ENCODE results near the gene ABCA2.

Gene ABCA2

DNA sequence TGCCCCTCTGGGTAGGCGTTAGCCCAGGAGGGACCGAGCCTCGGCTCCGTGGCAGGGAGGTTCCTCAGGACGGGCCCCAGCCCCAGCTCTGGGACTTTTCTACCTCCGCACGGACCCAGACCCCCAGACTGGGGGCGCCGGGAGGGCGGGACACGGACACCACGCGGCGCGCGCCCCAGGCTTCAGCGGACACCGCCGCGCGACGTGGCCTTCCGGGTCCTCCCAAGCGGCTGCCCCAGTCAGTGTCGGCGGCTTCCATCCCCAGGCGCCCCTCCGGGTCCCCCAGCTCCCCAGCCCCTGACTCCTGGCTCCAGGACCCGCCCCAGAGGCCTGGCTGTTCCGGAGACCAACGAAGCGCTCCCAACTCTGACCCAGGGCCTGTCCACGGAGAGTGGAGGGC, 42.2 kb downstream of the ABCA2 start:
- TF ChIP-seq CTCF (IDR thresholded peaks at IDR 0.05; ENCODE audit: low read depth, low read length, missing control alignments), result no peak

GRCh38 chr9:136985027-136985602, 42.9 kb downstream of the ABCA2 start:
- no peak overlapping the region for H3K4me3 ChIP-seq (ENCODE audit: low read depth, low read length)
- no peak for DNase-seq (ENCODE audit: low read depth)
- in situ Hi-C loops (cut with HindIII; ENCODE audit: low sequenced_read_pairs), result no loop called here
- TF ChIP-seq CTCF (IDR thresholded peaks at IDR 0.05; ENCODE audit: low read depth, low read length, missing control alignments), result no peak

More for the DNA sequence above, 42.2 kb downstream of the ABCA2 start:
- in situ Hi-C loops (cut with HindIII; ENCODE audit: low sequenced_read_pairs), result no loop called here
- no peak for DNase-seq (ENCODE audit: low read depth)
- H3K4me3 ChIP-seq (ENCODE audit: low read depth, low read length), result no peak overlapping the region

DNA sequence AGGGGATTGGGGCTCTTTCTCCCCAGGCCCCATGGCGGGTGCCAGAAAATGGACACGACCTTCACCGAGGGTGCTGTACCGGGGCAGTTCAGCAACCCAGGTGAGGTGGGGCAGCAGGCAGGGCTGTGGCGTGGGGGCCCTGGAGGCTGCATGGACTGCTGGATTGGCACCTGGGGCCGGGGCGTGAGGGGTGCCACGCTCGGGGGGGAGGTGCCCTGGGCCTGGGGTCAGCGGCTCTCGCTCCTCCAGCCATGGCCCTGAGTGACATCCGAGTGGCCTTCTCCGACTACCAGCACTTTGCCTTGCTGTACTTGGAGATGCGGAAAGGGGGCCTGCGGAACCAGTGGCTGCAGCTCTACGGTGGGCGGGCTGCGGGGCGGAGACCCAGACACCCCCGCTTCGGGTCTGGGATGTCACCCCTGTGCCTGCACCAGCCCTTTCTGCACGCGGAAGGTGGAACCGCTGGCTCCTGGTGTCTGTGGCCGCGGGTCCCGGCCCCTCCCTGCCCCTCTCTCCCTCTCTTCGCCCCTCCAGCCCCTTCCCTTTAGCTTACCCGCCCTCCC, 43.5 kb downstream of the ABCA2 start:
- no peak for TF ChIP-seq CTCF (IDR thresholded peaks at IDR 0.05; ENCODE audit: low read depth, low read length, missing control alignments)
- no peak overlapping the region for H3K4me3 ChIP-seq (ENCODE audit: low read depth, low read length)
- DNase-seq (ENCODE audit: low read depth), result no peak
- in situ Hi-C loops (cut with HindIII; ENCODE audit: low sequenced_read_pairs), result no loop called here

GRCh38 chr9:136983656-136984314, 44.3 kb downstream of the ABCA2 start:
- in situ Hi-C loops (cut with HindIII; ENCODE audit: low sequenced_read_pairs), result no loop called here
- no peak for DNase-seq (ENCODE audit: low read depth)
- H3K4me3 ChIP-seq (ENCODE audit: low read depth, low read length), result no peak overlapping the region
- no peak for TF ChIP-seq CTCF (IDR thresholded peaks at IDR 0.05; ENCODE audit: low read depth, low read length, missing control alignments)

GRCh38 chr9:136983167-136983566, 44.9 kb downstream of the ABCA2 start:
- no peak for TF ChIP-seq CTCF (IDR thresholded peaks at IDR 0.05; ENCODE audit: low read depth, low read length, missing control alignments)
- in situ Hi-C loops (cut with HindIII; ENCODE audit: low sequenced_read_pairs), result no loop called here
- no peak overlapping the region for H3K4me3 ChIP-seq (ENCODE audit: low read depth, low read length)
- DNase-seq (ENCODE audit: low read depth), result no peak

- no peak for TF ChIP-seq CTCF (IDR thresholded peaks at IDR 0.05; ENCODE audit: low read depth, low read length, missing control alignments)
- H3K4me3 ChIP-seq (ENCODE audit: low read depth, low read length), result no peak within 1 kb of the TSS
- in situ Hi-C loops (cut with HindIII; ENCODE audit: low sequenced_read_pairs), result no loop called here
Observed at GRCh38 chr9:136982232-136983051, 45.6 kb downstream of the ABCA2 start, which contains the start of gene LCNL1. LCNL1 (plus strand) TSS chr9:136982993; CDS start chr9:136983587, 594 bp downstream.

More at GRCh38 chr9:136982232-136983051, 45.6 kb downstream of the ABCA2 start, which contains the start of gene LCNL1:
- DNase-seq (ENCODE audit: low read depth), result no peak

Measured in astrocyte of the cerebellum (primary cell).